NCI-H1105 treated with DMSO at 0.1 percent for 48 hours (cell line): ENCODE measurements around the gene FCRLB.
"Not testable (repeated sequence)": the region's sequence is repeated elsewhere in the genome, so short reads cannot be mapped to it uniquely, and the experiment has no call there.

Experiments
- DNase-seq: peaks from one replicate; lab custom pipeline; 2025; lab: John Stamatoyannopoulos, UW

FCRLB gene

DNA sequence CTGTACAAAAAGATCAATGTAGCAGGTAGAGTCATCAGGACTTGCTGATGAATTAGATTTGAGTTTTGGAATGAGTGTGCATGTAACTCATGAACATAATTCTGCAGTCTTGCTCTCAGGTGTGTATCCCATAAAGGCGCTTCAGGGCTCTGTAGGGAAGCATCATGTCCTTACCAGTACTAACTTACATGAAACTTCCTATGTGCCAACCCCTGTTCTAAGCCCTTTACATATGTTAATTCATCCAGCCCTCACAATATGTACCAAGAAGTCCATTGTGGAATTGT, 2.1 kb upstream of the FCRLB start:
- no peak for DNase-seq

DNA sequence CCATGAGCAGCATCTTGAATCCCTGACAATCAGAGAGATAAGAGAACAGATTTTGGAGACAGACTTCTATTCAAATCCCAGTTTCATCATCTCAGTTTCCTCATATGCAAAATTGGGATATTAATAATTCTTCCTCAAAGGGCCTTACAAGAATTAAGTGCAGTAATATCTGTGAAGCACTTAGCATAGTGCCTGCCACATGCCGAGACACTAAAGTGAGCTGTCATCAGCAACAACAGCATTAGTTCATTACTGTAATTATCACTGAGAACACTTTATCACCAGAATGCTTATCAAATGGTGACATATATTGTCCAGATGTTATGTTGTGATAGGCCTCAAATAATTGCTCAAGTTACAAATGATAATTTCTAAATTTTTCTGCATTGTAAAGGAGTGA, 922 bp upstream of the FCRLB start:
- no peak for DNase-seq

DNA sequence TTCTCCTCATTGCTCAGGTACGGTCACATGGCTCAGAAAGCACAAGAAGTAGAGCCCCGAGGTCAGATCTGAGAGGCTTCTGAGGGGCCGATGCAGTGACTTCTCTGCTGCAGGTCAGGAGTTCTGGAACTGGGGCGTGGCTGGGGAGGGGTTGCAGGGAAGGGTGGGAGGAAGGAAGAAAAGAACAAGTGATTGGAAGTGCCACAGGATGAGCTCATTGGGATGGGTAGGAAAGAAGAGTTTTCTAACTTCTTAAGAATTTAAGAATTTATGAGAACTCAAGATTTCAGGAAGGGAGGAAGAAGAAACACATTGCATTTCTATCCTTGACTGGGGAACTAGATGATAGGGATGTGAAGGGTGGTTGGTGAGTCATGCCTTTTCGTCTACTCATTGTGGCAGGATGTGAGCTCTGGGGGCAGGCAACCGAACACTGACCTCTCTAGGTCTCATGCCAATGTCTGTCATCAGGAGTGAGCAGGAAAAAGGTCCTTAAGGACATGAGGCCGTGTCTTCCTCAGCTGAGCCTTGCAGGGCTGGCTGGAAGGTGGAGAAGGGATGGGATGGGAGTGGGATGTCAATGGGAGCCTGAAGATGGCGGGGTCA, 497 bp downstream of the FCRLB start:
- no peak for DNase-seq

DNA sequence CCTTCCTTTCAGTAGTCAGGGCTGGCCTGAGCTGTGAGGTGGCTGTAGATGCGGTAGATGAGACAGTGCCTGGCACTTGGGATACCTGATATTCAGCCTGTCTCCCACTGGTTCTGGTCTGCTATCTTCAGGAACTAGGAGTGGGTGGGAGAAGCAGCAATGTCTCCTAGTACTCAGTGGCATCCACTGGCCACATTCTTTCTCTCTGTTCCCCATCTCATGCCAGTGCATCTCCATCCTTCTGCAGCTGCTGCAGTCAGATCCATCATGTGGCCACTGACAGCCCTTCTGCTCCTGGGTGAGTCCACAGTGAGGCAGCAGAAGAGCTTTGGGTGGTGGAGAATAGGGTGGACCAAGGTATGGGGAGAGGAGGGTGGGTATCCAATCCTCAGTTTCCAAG, 1.1 kb downstream of the FCRLB start:
- no peak for DNase-seq

DNA sequence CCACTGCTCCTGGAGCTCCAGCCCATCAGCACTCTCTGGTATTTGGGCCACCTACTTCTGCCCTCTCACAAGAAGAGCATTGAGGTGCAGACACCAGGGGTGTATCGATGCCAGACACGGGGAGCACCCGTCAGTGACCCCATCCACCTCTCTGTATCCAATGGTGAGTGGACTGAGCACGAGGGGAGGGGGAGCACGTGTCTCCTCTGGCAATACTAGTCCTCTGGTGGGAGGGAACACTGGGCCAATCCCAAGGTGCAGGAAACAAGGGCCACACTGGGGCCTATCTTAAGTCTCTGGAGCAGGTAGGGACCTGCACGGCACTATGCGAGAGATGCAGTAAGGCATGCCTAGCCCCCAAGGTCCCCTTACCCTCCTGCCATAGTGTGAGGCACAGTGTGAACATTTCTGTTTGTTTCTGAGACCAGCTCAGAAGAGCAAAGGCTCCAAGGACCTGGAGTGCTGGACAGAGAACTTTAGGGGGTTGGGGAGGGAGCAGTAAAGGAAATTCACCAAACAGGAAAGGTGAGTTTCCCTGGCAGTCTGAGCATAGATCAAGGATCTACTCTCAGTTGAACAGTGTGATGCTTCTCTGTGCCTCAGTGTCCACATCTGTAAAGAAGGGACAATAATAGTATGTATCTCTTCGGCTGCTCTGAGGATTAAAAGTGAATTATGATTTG, 2.3 kb downstream of the FCRLB start:
- no peak for DNase-seq

DNA sequence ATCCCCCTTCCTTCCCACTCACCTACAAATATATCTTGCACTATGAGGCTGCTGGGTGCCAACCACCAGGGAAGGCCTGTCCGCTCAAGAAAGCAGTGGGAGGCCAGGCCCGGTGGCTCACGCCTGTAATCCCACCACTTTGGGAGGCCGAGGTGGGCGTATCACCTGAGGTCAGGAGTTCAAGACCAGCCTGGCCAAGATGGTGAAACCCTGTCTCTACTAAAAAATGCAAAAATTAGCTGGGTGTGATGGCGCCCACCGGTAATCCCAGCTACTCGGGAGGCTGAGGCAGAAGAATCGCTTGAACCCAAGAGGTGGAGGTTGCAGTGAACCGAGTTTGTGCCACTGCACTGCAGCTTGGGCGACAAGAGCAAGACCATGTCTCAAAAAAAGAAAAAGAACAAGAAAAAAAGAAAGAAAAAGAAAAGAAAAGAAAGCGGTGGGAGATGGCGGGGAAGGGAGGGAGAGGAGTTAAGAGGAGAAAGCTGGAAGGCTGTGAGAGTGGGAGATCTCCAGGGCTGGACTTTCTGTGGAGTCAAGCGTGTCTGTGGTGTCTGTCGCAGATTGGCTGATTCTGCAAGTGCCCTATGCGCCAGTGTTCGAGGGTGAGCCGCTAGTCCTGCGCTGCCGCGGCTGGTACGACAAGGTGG, 4.0 kb downstream of the FCRLB start:
- not testable (repeated sequence) for DNase-seq

DNA sequence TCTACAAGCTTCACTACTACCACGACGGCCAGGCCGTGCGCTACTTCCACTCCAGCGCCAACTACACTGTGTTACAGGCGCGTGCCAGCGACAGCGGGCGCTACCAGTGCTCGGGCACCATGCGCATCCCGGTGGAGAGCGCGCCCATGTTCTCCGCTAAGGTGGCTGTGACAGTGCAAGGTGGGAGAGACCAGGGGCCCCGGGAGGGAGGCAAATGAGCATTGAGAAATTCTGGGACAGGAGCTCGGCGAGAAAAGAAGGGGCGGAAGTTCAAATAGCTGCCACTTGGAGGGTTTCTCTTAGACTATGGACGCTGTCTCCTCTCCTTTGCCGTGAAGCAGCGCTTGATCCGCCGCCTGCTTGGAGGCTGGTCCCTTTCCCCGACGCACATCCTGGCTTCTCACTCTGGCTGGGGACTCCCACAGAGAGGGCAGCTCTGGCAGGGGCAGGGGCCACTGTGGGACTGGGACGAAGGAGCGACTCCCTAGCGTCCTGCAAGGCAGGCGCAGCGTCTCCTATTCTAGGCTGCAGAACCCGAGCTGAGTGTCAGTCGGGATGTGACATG, 4.6 kb downstream of the FCRLB start:
- peak; percentile 59 for DNase-seq

DNA sequence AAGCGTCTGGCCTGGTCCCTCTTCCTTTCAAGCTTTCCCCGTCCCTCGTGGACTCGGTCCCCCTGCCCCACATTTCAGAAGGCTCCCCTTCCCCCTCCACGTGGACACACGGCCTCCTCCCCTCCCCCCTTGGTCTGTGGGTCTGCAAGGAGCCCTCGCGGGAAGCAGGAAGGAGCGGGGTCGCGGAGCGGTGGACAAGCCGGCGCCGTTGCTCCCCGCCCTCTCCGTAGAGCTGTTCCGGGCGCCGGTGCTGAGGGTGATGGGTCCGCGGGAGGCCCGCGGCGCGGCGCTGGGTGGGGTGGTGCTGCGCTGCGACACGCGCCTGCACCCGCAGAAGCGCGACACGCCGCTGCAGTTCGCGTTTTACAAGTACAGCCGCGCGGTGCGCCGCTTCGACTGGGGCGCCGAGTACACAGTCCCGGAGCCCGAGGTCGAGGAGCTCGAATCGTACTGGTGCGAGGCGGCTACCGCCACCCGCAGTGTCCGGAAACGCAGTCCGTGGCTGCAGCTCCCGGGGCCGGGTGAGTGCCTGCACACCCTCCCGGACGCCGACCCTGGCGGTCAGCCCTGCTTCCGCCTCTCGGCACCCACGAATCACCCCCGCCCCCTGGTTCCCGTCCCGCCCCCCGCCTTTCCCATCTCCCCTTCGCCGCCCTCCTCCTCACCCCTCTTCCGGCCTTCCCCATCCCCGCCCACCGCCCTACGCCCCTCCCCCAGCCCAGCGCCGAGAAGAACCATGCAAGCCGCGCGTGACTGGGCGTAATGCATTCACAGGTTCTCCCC, 5.3 kb downstream of the FCRLB start:
- peak; percentile 72 for DNase-seq

DNA sequence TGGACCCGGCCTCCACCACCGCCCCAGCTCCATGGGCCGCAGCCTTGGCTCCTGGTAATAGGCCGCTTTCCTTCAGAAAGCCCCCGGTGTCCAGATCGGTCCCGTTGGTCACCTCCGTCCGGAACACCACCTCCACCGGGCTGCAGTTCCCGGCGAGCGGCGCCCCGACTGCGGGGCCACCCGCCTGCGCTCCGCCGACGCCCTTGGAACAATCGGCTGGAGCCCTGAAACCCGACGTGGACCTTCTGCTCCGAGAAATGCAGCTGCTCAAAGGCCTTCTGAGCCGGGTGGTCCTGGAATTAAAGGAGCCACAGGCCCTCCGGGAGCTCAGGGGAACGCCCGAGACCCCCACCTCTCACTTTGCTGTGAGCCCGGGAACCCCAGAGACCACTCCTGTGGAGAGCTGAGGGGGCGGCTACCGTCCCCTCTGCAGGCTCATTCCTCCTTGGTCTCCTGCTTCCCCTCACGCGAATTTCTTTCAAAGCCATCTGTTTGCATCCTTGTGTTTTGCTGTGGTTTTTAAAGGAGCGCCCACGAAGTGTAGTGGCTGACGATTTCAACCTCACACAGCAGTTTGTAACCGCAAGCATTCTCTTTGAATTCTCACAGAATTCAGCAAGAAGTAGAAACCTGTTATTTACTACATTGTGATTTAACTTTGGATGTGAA, 6.0 kb downstream of the FCRLB start:
- DNase-seq = no peak

DNA sequence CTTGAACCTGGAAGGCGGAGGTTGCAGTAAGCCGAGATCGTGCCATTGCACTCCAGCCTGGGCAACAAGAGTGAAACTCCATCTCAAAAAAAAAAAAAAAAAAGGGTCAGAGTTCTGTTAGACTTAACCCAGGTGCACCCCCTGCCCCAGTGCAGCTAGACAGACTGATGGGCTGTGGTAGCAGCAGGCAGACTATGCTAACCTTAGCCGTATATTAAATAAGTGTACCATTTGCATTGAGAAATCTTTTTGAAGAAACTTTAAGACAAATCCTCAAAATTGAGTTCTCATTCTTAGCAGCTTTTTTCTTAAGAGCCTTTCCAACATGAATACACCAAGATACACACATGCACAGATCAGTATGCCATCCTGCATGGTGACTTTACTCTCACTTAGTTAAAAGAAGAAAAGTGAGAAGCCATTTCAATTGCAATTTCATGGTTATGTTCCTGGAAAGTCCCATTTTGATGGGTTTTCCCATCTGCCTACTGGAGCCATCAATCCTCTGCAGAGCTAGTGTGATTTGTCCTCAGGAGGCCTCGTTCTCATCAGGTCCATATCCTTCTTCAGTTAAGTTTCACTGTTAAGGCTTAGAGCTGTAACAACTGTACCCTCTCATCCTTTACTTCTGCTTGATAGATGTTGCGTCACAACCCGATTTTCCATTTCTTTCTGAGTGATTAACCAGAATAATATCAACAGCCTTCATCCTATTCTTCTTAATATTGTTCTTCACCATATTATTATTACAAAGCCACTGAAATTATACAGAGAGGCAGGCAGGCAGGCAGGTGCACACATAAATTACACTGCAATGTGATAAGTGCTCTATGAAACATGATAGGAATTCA, 7.3 kb downstream of the FCRLB start:
- no peak for DNase-seq

DNA sequence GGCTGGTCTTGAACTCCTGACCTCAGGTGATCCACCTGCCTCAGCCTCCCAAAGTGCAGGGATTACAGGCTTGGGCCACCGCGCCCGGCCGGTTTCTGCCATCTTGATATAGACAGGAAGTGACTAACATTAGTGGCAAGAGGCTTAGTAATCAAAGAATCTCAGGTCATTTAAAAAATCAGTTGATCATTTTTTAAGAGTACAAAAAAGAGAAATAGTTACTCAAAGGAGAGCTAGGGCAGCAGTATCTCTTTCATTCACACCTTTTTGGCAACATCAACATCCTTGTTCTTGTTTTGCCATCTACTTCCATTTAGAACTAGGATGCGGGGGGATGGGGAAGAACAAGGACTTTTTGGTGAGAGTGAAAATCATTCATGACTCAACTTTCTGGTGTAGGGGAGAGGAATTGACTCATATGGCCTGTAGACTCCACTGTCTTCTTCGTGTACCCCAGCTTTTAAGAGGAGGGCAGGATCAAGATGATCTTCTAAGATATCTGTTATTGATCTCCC, 8.8 kb downstream of the FCRLB start:
- DNase-seq = no peak

DNA sequence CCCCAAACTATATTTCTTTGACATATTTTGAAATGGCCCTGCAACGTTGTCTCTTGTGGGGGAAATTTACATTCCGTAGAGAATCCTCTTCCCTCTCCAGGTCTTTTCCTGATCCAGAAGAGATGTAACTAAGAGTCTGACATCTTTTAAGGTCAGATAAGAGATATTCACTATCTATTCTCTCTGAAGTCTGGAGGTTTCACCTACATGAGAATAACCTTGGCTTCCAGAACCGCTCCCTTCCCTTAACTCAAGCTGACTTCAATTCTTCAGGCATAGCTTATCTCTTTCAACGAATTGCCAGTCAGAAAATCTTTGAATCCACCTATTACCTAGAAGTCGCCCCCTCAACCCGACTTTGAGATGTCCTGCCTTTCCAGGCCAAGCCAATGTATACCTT, 9.9 kb downstream of the FCRLB start:
- DNase-seq = no peak

DNA sequence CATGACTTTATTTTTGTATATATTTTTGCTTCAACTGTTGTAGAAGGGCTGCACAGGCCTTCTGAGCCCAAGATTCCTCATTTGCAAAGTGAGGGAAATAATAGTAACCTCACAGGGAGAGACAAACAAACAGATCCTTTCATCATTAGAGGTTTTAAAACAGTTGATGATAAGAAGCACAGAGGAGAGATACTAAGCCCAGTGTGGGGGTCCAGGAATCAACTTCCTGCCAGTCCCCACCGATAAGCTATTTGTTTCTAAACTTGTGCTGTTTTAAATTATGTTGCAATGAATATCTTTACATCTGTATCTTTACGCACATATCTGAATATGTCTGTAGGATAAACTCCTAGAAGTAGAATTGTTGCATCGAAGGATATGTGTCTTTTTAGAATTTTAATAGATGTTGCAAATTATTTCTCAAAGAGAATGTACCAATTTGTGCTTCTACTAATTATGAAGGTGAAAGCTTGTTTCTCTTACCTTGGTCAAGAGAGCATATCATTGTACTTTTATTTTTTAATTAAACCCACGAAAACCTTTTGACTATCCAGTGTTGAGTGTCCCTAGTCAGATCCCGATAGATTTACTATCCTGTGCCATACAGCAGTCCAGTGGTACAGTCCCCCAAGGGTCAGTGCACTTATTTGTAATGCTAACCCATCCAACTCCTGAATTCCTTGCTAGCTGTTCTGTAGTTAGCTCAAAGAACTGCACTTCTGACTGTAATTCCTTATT, 10.8 kb downstream of the FCRLB start:
- no peak for DNase-seq

DNA sequence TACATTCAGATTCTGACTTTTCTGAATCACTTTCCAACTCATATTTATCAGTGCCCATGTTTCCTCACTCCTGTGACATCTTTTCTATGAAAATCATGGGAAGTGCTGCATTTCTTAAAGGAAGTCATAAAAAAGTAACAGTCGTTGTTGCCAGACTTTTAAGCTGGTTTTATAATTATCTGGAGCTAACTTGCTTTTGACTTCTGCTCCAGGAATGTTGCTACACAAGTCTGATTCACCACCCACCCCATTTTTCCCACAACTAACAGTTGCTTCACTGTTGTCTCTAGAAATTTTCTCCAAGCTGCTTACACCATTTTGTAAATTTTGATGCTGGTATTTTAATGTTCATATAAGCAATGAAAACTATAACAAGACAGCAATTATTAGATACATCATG, 12.2 kb downstream of the FCRLB start:
- no peak for DNase-seq

DNA sequence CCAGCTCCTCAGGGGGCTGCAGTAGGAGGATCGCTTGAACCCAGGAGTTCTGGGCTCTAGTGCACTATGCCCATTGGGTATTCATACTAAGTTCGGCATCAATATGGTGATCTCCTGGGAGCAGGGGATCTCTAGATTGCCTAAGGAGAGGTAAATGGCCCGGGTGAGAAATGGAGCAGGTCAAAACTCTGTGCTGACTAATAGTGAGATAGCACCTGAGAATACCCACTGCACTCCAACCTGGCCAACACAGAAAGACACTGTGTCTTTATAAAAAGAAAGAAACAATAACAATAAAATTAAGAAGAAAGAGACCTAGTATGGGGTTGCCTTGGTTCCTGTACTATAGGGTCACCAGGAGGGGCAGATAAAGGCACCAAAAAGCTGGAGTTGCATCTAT, 14.5 kb downstream of the FCRLB start:
- DNase-seq = no peak

DNA sequence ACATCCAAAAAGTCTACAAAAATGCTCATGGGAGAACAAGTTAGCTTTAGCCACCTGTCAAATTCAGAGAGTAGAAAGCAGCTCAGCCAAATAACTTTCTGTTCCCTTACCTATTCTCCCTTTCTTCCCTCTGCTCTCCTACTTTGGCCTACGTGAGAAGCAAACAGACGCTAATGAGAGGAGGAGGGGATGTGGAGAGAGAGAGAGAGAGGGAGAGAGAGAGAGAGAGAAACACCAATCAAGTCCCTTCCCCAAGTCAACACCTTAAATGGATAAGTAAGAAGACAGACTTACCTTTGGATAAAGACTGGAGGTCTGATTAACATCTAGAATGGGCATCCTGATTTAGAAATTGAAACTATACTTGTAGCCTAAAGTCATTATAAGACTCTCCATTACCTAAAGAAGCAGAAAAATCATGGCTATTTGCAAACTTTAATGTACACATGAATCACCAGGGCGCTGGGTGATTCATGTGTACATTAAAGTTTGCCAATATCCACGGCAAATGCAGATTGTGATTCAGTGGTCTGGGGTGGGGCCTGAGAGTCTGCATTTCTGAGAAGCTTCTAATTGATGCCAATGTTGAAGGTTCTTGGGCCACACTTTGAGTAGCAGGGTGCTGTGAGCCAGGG, 15.1 kb downstream of the FCRLB start:
- DNase-seq = no peak

DNA sequence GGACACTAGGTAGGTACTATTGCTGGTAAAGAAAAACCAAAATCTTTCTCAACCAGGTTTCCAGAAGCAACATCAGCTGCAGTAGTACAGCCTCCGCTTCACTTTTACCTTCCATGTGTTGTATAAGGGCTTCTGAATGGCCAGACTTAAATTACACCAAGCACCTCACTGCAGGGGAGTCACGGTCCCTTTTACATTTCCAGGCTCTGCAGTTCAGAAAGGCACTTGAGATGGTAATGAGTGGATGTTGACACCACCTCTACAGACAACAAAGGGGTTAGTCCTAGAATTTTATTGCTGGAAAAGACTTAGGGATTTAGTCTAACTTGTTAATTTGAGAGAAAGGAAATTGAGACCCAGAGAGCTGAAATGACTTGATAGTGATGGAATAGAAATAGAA, 16.3 kb downstream of the FCRLB start:
- no peak for DNase-seq

DNA sequence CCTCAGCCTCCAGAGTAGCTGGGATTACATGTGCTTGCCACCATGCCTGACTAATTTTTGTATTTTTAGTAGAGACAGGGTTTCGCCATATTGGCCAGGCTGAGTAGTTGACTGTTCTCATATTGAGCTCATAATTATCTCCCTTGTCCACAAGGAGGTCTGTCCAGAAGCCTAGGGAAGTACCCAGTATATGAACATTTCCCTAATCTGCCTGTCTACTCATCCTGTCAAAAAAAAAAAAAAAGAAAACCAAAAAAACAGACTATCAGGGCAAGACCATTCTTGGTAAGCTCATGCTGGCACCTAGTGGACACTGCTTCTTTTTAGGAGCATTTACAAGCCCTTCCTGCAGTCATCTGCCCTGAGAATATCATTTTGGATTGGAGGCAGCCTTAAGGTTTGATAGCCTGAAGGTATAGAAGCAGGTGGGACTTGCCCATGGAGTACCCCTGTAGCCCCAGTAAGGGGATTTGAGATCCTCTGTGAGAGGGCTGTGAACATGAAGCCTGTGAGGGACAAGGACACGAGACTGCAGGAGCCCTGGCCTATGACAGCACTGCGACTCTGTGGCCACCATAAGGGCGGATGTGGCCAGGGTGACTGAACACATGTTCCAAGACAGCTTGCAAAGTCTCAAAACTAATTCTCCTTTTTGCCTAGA, 17.4 kb downstream of the FCRLB start:
- DNase-seq = peak; percentile 28

DNA sequence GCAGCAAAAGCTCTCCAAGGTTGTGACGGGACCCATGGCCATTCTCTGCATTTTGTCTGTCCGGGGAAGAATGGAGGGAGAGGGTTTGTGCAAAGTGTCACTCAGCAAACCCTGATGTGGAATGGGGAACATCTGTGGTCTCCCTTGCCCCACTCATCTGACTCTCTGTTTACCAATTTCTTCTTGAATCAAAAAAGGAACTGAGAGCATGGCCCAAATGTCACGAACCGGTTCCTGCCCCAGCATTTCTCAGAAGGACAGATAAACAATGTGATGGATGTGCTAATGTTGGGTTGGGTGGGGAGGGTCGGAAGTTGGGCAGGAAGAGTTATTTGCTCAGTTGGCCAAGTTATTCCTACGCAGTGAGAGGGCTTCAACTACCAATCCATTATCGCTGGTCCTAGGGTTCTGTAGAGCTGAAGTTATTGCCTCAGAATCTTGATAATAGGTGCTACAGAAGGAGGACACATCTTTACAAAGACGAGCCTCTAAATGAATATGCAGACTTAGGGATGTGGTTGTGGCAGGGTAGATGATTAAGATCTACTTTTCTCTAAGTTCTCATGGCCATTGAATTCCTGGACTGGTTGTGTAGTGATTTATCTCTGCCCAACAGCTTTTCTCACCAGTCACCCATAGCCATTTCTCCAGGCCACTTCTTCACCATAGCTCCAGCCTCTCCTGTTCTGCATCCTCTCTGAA, 18.7 kb downstream of the FCRLB start:
- DNase-seq = no peak
